CD4-positive, alpha-beta T cell treated with Interleukin-17A for 1 hour (primary cell): ENCODE data around the gene LRRC66.

ENCODE experiments used
- DNase-seq: peaks from one replicate; pipeline ENCODE4 v3.0.0-alpha.2; 2020

LRRC66 gene

DNA sequence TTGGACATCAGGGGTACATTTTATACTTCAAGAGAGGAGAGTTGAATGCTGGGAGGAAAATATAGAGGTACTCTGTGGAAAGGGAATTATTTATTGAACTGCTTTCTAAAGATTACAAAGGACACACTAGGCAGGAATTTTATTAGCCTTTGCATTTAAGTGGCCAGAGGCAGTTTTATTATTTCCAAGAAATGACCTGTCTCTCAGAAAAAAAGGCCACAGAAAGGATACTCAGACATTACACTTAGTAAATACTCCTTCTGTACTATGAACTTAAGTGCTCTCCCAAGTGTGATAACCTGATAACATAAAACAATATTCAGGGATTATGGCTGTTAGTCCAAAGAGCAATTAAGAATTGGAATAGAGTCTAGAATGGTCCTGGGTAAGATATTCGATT is 7.5 kb downstream of the LRRC66 start:
- no peak for DNase-seq

GRCh38 chr4:52010986-52011385 is 9.2 kb downstream of the LRRC66 start:
- no peak for DNase-seq

- no peak for DNase-seq
Observed at GRCh38 chr4:52006887-52007286, 13.3 kb downstream of the LRRC66 start.

- no peak for DNase-seq
Observed at GRCh38 chr4:52005604-52006273, 14.4 kb downstream of the LRRC66 start.

- DNase-seq = no peak
Observed at GRCh38 chr4:52004414-52004813, 15.7 kb downstream of the LRRC66 start.

- no peak for DNase-seq
Observed at GRCh38 chr4:52001616-52002015, 18.5 kb downstream of the LRRC66 start.

GRCh38 chr4:51999250-51999649 is 20.9 kb downstream of the LRRC66 start:
- DNase-seq = no peak

DNA sequence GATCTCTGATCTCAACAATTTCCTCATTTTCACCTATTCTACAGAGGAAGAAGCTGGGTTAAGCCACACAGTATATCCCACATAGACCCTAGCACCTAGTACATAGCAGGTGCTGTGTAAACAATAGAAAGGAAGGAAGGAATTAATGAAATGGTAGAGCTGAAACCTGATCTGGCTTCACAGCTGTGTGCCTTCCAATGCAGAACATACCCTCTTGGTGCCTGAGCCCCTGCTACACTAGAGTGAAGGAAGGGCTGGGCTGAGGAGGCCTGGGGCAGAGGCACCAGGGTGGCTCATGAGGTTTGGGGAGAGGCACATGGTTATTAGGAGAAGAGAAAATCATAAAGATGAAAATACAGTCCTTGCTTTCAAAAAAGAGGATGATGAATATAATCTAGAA is 21.3 kb downstream of the LRRC66 start:
- DNase-seq = no peak

DNA sequence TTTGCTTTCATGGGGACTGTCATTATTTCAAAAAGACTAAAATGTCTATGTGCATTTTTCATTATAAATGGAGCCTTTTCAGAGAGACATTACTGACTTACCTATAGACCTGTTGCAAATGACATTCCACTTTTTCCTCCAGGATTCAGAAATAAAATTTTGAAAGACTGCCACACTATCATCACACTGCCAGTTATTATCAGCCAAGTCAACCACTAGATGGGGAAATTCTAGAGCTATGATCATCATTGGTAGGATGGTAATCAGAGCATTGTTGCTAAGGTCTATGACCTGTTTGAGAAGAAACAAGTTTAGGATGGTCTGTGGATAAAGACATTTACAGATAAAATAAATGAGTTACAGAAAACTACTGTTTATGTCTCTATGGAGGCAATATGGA is 22.5 kb downstream of the LRRC66 start:
- no peak for DNase-seq

- DNase-seq = no peak
Observed at GRCh38 chr4:51995647-51996220, 24.4 kb downstream of the LRRC66 start.

DNA sequence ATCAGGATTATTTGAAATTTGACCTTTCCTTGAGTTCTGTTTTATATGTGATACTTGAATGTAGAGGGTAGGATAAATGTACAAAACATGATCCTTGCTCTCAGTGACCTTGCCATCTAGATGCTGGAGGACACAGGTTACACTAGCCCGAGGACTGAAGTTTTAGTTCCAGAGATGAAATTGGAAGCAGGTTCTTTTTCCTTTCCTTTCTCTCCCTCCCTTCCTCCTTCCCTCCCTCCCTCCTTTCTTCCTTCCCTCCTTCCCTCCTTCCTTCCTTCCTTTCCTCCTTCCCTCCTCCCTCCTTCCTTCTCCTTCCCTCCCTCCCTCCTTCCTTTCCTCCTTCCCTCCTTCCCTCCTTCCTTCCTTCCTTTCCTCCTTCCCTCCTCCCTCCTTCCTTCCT is 54.3 kb downstream of the LRRC66 start:
- no peak for DNase-seq

- no peak for DNase-seq
Observed at GRCh38 chr4:51963841-51964517, 56.2 kb downstream of the LRRC66 start.

- DNase-seq = no peak
Observed at GRCh38 chr4:51960486-51960885, 59.7 kb downstream of the LRRC66 start.

DNA sequence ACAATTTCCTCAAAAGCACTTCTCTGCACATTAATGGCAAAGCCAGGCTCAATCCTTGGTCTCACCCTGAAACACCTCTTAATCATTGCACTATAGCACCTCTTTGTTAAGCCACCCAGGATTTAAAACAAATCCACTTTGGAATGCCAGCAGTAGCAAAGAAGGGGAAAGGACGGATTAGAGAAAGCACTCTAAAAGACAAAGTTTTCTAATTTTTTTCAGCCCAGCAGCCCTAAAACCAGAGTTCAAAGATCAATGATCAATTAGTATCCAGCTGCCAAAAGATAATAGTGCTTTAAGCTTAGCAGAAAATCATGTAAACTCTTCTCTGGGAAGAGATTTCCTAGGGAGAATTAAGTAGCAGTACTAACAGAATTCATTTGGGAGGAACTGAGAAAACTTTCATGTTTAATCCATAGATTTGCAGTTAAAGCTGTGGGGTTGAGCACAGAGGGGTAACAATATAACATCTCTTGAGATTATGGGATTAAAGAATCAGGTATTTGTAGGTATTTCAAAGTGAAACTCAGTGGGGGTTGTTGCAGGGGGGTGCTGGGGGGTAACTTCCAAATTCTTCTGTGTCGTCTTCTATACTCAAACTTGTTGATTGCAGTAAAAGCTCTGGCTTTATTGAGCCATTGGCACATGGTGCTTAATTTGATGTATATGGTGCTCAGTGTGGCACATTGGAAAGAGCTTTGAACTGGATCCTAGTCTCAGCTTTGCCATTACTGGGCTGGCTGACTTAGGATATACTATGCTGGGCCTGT is 61.8 kb downstream of the LRRC66 start:
- DNase-seq = no peak
